IMR-90 (cell line): ENCODE data around the gene CRABP1. TPM values are rescaled to one million over a fixed set of nuclear protein-coding genes. Genes with fewer than 3 reads are reported as not detected.
A peak's percentile ranks its signal among the peaks of the same experiment; 100 is the strongest.

Experiments used
- ATAC-seq: fragments of 200-7000 bp; cut with Tn5 transposase; 2 replicates; pipeline ENCODE4 v1.9.1; 2020; ENCODE audit warnings: low read depth, mild to moderate bottlenecking, moderate library complexity
- BruUV-seq: library from RNA; stranded (reverse); fragments of 400-500 nt; replicated peaks from 2 replicates; lab custom pipeline; 2021; lab: Mats Ljungman, UMichigan
- CTCF ChIA-PET: fragments of 300-600 bp; formaldehyde crosslinking; extraction: SDS; loops from one replicate; lab custom pipeline; 2021; ENCODE audit warnings: antibody characterized with exemption; lab: Yijun Ruan, JAX
- POLR2A ChIA-PET: fragments of 300-600 bp; sonication (Branson Sonifier 250); formaldehyde crosslinking; loops from one replicate; lab custom pipeline; 2022; ENCODE audit warnings: antibody characterized with exemption; ENCODE audit not compliant: unreplicated experiment; lab: Charles Lee
- DNase-seq: peaks from one replicate; pipeline ENCODE4 v3.0.0; 2013
- H2AFZ ChIP-seq: replicated peaks from 2 replicates; pipeline ENCODE3; 2013; ENCODE audit warnings: low read length, mild to moderate bottlenecking; ENCODE audit not compliant: poor library complexity
- H2AK5ac ChIP-seq: 2 replicates; pipeline ENCODE4 v1.6.1; 2013; ENCODE audit warnings: low read depth, low read length, inconsistent platforms
- H2AK9ac ChIP-seq: replicated peaks from 2 replicates; pipeline ENCODE3; 2013; ENCODE audit warnings: mild to moderate bottlenecking, low read depth, low read length, moderate library complexity; ENCODE audit not compliant: poor library complexity
- H2BK120ac ChIP-seq: 2 replicates; pipeline ENCODE4 v1.6.1; 2013; ENCODE audit warnings: low read depth, low read length, inconsistent platforms
- H2BK15ac ChIP-seq: 3 replicates; pipeline ENCODE4 v1.6.1; 2013; ENCODE audit warnings: low read depth, low read length, inconsistent platforms
- H2BK20ac ChIP-seq: 2 replicates; pipeline ENCODE4 v1.6.1; 2013; ENCODE audit warnings: low read depth, mild to moderate bottlenecking, inconsistent platforms, low read length, moderate library complexity
- H2BK5ac ChIP-seq: 2 replicates; pipeline ENCODE4 v1.6.1; 2013; ENCODE audit warnings: mild to moderate bottlenecking, low read depth, low read length, inconsistent platforms; ENCODE audit not compliant: poor library complexity, severe bottlenecking
- H3K14ac ChIP-seq: replicated peaks from 2 replicates; pipeline ENCODE4 v1.6.1; 2013; ENCODE audit warnings: low read depth, low read length, inconsistent platforms
- H3K18ac ChIP-seq: 2 replicates; pipeline ENCODE4 v1.6.1; 2013; ENCODE audit warnings: low read depth, low read length, control low read depth
- H3K23ac ChIP-seq: 2 replicates; pipeline ENCODE4 v1.6.1; 2013; ENCODE audit warnings: low read depth, low read length, inconsistent platforms
- H3K27ac ChIP-seq: 2 replicates; pipeline ENCODE4 v1.5.1; 2013; ENCODE audit warnings: mild to moderate bottlenecking, control low read depth, low read length; ENCODE audit not compliant: insufficient read depth
- H3K27me3 ChIP-seq: 2 replicates; pipeline ENCODE4 v1.6.1; 2013; ENCODE audit warnings: low read length; ENCODE audit not compliant: control insufficient read depth, insufficient read depth
- H3K36me3 ChIP-seq: 2 replicates; pipeline ENCODE4 v1.6.1; 2013; ENCODE audit warnings: low read length, mixed read lengths; ENCODE audit not compliant: control insufficient read depth, insufficient read depth
- H3K4ac ChIP-seq: 2 replicates; pipeline ENCODE4 v1.6.1; 2013; ENCODE audit warnings: low read depth, low read length, inconsistent platforms
- H3K4me1 ChIP-seq: 2 replicates; pipeline ENCODE4 v1.6.1; 2013; ENCODE audit warnings: low read length, mixed read lengths; ENCODE audit not compliant: control insufficient read depth, insufficient read depth
- H3K4me2 ChIP-seq: 2 replicates; pipeline ENCODE4 v1.6.1; 2013; ENCODE audit warnings: low read depth, mild to moderate bottlenecking, control low read depth, low read length, moderate library complexity
- H3K4me3 ChIP-seq: 2 replicates; pipeline ENCODE4 v1.5.1; 2013; ENCODE audit warnings: low read depth, mild to moderate bottlenecking, control low read depth, low read length, moderate library complexity; ENCODE audit not compliant: insufficient read depth
- H3K56ac ChIP-seq: 2 replicates; pipeline ENCODE4 v1.6.1; 2013; ENCODE audit warnings: low read length, inconsistent platforms; ENCODE audit not compliant: insufficient read depth; ENCODE audit errors: extremely low read depth
- H3K79me1 ChIP-seq, 2 experiments: 2 replicates each; pipeline ENCODE4 v1.6.1; 2013; ENCODE audit warnings: low read length in 2 of 2, inconsistent platforms in 1 of 2, low read depth in 1 of 2
- H3K9ac ChIP-seq: 2 replicates; pipeline ENCODE4 v1.6.1; 2013; ENCODE audit warnings: low read depth, low read length, control low read depth
- H3K9me1 ChIP-seq: 2 replicates; pipeline ENCODE4 v1.6.1; 2013; ENCODE audit warnings: low read length, inconsistent platforms; ENCODE audit not compliant: insufficient read depth
- H3K9me3 ChIP-seq: 2 replicates; pipeline ENCODE4 v1.6.1; 2013; ENCODE audit warnings: low read length; ENCODE audit not compliant: control insufficient read depth, insufficient read depth
- H4K20me1 ChIP-seq: 2 replicates; pipeline ENCODE4 v1.6.1; 2013; ENCODE audit warnings: low read length, inconsistent platforms; ENCODE audit not compliant: insufficient read depth
- H4K5ac ChIP-seq: 2 replicates; pipeline ENCODE4 v1.6.1; 2013; ENCODE audit warnings: mild to moderate bottlenecking, low read depth, low read length, control low read depth
- H4K8ac ChIP-seq, 2 experiments: 2 replicates each; pipeline ENCODE4 v1.6.1; 2013; ENCODE audit warnings: low read depth in 2 of 2, low read length in 2 of 2, control low read depth in 1 of 2, inconsistent platforms in 1 of 2
- H4K91ac ChIP-seq: 2 replicates; pipeline ENCODE4 v1.6.1; 2013; ENCODE audit warnings: low read depth, low read length, inconsistent platforms; ENCODE audit not compliant: insufficient read depth
- BHLHE40 ChIP-seq: fragments of 150-350 bp; IDR thresholded peaks from 2 replicates; pipeline ENCODE4 v1.6.1; 2016; ENCODE audit warnings: mild to moderate bottlenecking, low read depth, low read length
- CEBPB ChIP-seq: IDR thresholded peaks from 2 replicates; pipeline ENCODE4 v1.6.1; 2012; ENCODE audit warnings: low read depth, low read length, improper control_type of control experiment
- CHD1 ChIP-seq: IDR thresholded peaks from 2 replicates; pipeline ENCODE4 v1.6.1; 2012; ENCODE audit warnings: low read depth, low read length, improper control_type of control experiment
- MAZ ChIP-seq: IDR thresholded peaks from 2 replicates; pipeline ENCODE4 v1.6.1; 2012; ENCODE audit warnings: low read depth, mild to moderate bottlenecking, low read length, improper control_type of control experiment, moderate library complexity, borderline replicate concordance
- MXI1 ChIP-seq: IDR thresholded peaks from 2 replicates; pipeline ENCODE4 v1.6.1; 2012; ENCODE audit warnings: low read depth, mild to moderate bottlenecking, low read length, moderate library complexity, borderline replicate concordance
- NFE2L2 ChIP-seq: fragments of 150-350 bp; IDR thresholded peaks from 2 replicates; pipeline ENCODE4 v1.6.1; 2016; ENCODE audit warnings: low read depth, mild to moderate bottlenecking, low read length
- POLR2A ChIP-seq: IDR thresholded peaks from 2 replicates; pipeline ENCODE4 v1.6.1; 2012; ENCODE audit warnings: mild to moderate bottlenecking, low read depth, low read length
- RAD21 ChIP-seq: IDR thresholded peaks from 2 replicates; pipeline ENCODE4 v1.6.1; 2012; ENCODE audit warnings: low read length, improper control_type of control experiment
- SMC3 ChIP-seq: fragments of 150-350 bp; IDR thresholded peaks from 2 replicates; pipeline ENCODE4 v1.6.1; 2016; ENCODE audit warnings: low read depth, mild to moderate bottlenecking, antibody characterized with exemption, low read length, moderate library complexity
- WGBS, 2 experiments: methylation state at CpG; one replicate each; pipeline versions ENCODE4 v1.1.5 to v1.1.7; 2013; ENCODE audit warnings: missing lambda C conversion rate in 2 of 2; ENCODE audit not compliant: insufficient read length in 1 of 2; ENCODE audit errors: extremely low coverage in 2 of 2; 5-methylcytosine and 5-hydroxymethylcytosine counted together
- dilution Hi-C: fragments of 300-500 bp; cut with HindIII; formaldehyde crosslinking; loops from one replicate; pipeline ENCODE4 v1.14.3; 2018; ENCODE audit warnings: low sequenced_read_pairs; ENCODE audit not compliant: unreplicated experiment
- in situ Hi-C: fragments of 300-500 bp; cut with MboI; formaldehyde crosslinking; loops from 3 replicates; pipeline ENCODE4 v1.14.3; 2019; ENCODE audit warnings: low sequenced_read_pairs, inconsistent platforms, mixed read lengths
- intact Hi-C: fragments of 100-400 bp; cut with micrococcal nuclease; formaldehyde crosslinking; loops from 2 replicates; pipeline ENCODE4 v1.10.0; 2022
- polyA plus RNA-seq, 3 experiments: library from polyadenylated mRNA; depleted of rRNA; stranded (reverse); fragments of >200 nt; gene quantifications; 2 replicates each; pipeline ENCODE4 v1.2.3, GENCODE V29; 2012; ENCODE audit warnings: low replicate concordance in 1 of 3
- total RNA-seq: library from RNA; depleted of rRNA; stranded (reverse); fragments of >200 nt; gene quantifications from 2 replicates; pipeline ENCODE4 v1.2.3, GENCODE V29; 2012
- TF ChIP-seq, protein P1 (sequence below): fragments of 150-350 bp; IDR thresholded peaks from 2 replicates; pipeline ENCODE4 v1.6.1; 2016; ENCODE audit warnings: low read depth, mild to moderate bottlenecking, low read length, moderate library complexity, borderline replicate concordance
- TF ChIP-seq, protein P2 (sequence below): conservative IDR thresholded peaks from 2 replicates; pipeline ENCODE4 v1.5.1; 2012; ENCODE audit warnings: mild to moderate bottlenecking, low read depth, low read length, improper control_type of control experiment
- TF ChIP-seq, protein P3 (sequence below): fragments of 150-350 bp; IDR thresholded peaks from 2 replicates; pipeline ENCODE4 v1.6.1; 2017; ENCODE audit warnings: mild to moderate bottlenecking, antibody characterized with exemption, low read length, low read depth

The CRABP1 gene
- total and polyA plus RNA-seq, 2 of the 4 experiments (the other 2 are of a cell fraction) = not detected

DNA sequence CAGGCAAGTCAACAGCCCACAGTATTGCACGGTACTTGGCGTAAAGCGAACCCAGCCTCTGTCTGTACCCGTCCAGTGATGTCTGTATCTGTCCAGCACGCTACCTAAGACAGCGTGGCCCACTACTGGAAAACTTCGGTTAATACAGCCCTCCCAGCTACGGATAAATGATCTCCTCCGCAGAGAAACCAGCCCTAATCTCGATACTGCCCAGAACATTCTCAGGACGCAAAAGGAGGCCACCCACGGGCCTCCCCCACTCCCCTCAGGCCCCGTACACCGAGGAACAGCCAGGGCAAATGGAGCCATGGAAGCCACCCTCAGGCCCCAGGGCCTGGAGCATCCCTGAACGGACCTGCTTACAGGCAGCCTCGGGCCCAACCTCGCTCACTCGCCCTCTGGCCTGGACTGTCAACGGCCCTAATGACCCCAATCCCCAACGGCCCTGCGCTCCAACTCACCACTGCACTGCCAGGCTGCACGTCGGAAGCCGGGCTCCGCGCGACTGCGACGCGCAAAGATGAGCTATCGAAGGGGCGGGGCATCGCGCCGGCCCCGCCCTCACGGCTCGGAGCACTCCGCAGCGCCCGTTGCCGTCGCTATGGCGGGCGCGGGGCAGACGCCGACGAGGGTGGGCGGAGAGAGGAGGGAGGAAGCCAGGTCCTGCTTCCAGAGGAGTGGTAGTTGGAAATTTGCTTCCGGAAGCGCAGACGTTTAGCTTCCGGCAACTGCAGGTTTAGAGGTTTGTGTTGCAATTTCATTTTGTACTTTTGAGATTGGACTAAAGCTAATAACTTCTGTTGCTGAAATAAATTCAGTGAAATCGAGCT is 40.8 kb upstream of the CRABP1 start, which contains the start of gene SKIC8:
Gene SKIC8 (minus strand): TSS at position 509 of the 830 bp plus-strand sequence. CDS start 3,923 bp downstream, outside the sequence.
- Histone ChIP-seq H2AK9ac (peak within 1 kb of the TSS; percentile 89), H2BK120ac (no peak within 1 kb of the TSS; the same call in 1 of the 2 replicates), H2BK5ac (peak within 1 kb of the TSS; percentile 64), H3K18ac (peak within 1 kb of the TSS; percentile 7; the same call in 1 of the 2 replicates), H3K36me3 (peaks cover 2% of the 10 kb centered on the region; the same call in 1 of the 2 replicates), H3K23ac (peak within 1 kb of the TSS; percentile 21; the same call in 1 of the 2 replicates), H4K5ac (peak within 1 kb of the TSS; percentile 82), H3K56ac (peak within 1 kb of the TSS; percentile 70), H3K4me3 (peak within 1 kb of the TSS; percentile 79), H2AK5ac (peak within 1 kb of the TSS; percentile 90), H2AFZ (peak within 1 kb of the TSS; percentile 98), H4K20me1 (no peaks in the 10 kb centered on the region), H2BK20ac (no peak within 1 kb of the TSS), H4K91ac (peak within 1 kb of the TSS; percentile 82), H2BK15ac (peak within 1 kb of the TSS; percentile 22; the same call in 1 of the 3 replicates), H3K27me3 (no peaks in the 10 kb centered on the region), H3K9me1 (peaks cover 5% of the 10 kb centered on the region), H3K14ac (peak within 1 kb of the TSS; percentile 80), H3K4me2 (peak within 1 kb of the TSS; percentile 96), H3K27ac (peak within 1 kb of the TSS; percentile 59), H3K4ac (peak within 1 kb of the TSS; percentile 89), H3K4me1 (no peaks in the 10 kb centered on the region; the same call in 1 of the 2 replicates), H3K9ac (peak within 1 kb of the TSS; percentile 77), H3K79me1 (peaks cover 22 to 48% of the 10 kb centered on the region in 2 experiments), H4K8ac (peak within 1 kb of the TSS; percentile 98 to 99), H3K9me3 (no peaks in the 10 kb centered on the region)
- dilution Hi-C loops = no loop called here
- ChIA-PET POLR2A (interaction anchor here (0.6 to 1.3 kb wide), 6 partner anchors 12 to 1681 kb away, joined by 3 to 10 read pairs (median 4); partner anchors contain the start of gene IREB2), CTCF (interaction anchor here (0.9 kb wide), 1 partner anchor 188 kb away, joined by 3 read pairs; no protein-coding TSS in a partner anchor)
- WGBS, 2 experiments = 1% methylated on average over 20 of the region's 55 CpGs; no CpG with 5 or more reads in 1 of the 2 experiments
- peak; percentile 99 for ATAC-seq
- TF ChIP-seq NFE2L2 (no peak), RAD21 (no peak), SMC3 (no peak), CEBPB (peak; percentile 79), BHLHE40 (no peak), POLR2A (peak; percentile 90), MAZ (peak; percentile 97), CHD1 (no peak), MXI1 (peak; percentile 88)
- TF ChIP-seq, protein P1, sequence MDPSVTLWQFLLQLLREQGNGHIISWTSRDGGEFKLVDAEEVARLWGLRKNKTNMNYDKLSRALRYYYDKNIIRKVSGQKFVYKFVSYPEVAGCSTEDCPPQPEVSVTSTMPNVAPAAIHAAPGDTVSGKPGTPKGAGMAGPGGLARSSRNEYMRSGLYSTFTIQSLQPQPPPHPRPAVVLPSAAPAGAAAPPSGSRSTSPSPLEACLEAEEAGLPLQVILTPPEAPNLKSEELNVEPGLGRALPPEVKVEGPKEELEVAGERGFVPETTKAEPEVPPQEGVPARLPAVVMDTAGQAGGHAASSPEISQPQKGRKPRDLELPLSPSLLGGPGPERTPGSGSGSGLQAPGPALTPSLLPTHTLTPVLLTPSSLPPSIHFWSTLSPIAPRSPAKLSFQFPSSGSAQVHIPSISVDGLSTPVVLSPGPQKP = no peak
- TF ChIP-seq, protein P2, sequence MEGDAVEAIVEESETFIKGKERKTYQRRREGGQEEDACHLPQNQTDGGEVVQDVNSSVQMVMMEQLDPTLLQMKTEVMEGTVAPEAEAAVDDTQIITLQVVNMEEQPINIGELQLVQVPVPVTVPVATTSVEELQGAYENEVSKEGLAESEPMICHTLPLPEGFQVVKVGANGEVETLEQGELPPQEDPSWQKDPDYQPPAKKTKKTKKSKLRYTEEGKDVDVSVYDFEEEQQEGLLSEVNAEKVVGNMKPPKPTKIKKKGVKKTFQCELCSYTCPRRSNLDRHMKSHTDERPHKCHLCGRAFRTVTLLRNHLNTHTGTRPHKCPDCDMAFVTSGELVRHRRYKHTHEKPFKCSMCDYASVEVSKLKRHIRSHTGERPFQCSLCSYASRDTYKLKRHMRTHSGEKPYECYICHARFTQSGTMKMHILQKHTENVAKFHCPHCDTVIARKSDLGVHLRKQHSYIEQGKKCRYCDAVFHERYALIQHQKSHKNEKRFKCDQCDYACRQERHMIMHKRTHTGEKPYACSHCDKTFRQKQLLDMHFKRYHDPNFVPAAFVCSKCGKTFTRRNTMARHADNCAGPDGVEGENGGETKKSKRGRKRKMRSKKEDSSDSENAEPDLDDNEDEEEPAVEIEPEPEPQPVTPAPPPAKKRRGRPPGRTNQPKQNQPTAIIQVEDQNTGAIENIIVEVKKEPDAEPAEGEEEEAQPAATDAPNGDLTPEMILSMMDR = no peak
- TF ChIP-seq, protein P3, sequence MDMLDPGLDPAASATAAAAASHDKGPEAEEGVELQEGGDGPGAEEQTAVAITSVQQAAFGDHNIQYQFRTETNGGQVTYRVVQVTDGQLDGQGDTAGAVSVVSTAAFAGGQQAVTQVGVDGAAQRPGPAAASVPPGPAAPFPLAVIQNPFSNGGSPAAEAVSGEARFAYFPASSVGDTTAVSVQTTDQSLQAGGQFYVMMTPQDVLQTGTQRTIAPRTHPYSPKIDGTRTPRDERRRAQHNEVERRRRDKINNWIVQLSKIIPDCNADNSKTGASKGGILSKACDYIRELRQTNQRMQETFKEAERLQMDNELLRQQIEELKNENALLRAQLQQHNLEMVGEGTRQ = no peak
- TSS peak; percentile 64 for BruUV-seq
- in situ Hi-C loops = no loop called here
- intact Hi-C loops = no loop called here
- DNase-seq = peak; percentile 89
